Stimulated activated CD4-positive, alpha-beta T cell treated with anti-CD3 and anti-CD28 coated beads, Interleukin-12 subunit alpha, Interleukin-12 subunit beta, amount 100 ng/mL, for 4 hours (primary cell): ENCODE data around the gene HMX2.

Experiments
- DNase-seq: peaks from one replicate; pipeline ENCODE4 v3.0.0-alpha.2; 2020

HMX2 gene

GRCh38 chr10:123147635-123148413 is at the start of gene HMX2:
Gene HMX2, plus strand, starts transcription at chr10:123148136. Its CDS starts 243 bp downstream, at chr10:123148379.
- no peak for DNase-seq

GRCh38 chr10:123100030-123100762 is 47.7 kb upstream of the HMX2 start:
- DNase-seq = no peak

GRCh38 chr10:123101872-123102271 is 46.1 kb upstream of the HMX2 start:
- DNase-seq = no peak

GRCh38 chr10:123102673-123103072 is 45.3 kb upstream of the HMX2 start:
- DNase-seq = no peak

GRCh38 chr10:123103944-123104343 is 44.0 kb upstream of the HMX2 start:
- no peak for DNase-seq

- DNase-seq = no peak
These were observed 38.5 kb upstream of the HMX2 start for GRCh38 chr10:123109466-123109865.

- no peak for DNase-seq
These were observed 30.1 kb upstream of the HMX2 start for GRCh38 chr10:123117644-123118417.

- no peak for DNase-seq
These were observed 28.9 kb upstream of the HMX2 start for GRCh38 chr10:123119081-123119480.

- no peak for DNase-seq
These were observed 21.7 kb upstream of the HMX2 start for GRCh38 chr10:123126246-123126645.

GRCh38 chr10:123129618-123130271 is 18.2 kb upstream of the HMX2 start:
- DNase-seq = no peak

GRCh38 chr10:123132576-123133477 is 15.1 kb upstream of the HMX2 start:
- DNase-seq = peak; percentile 87

GRCh38 chr10:123133541-123134342 is 14.2 kb upstream of the HMX2 start:
- DNase-seq = no peak

GRCh38 chr10:123134343-123134914 is 13.5 kb upstream of the HMX2 start:
- DNase-seq = no peak

GRCh38 chr10:123134915-123135414 is 13.0 kb upstream of the HMX2 start:
- DNase-seq = no peak

- DNase-seq = no peak
These were observed 12.4 kb upstream of the HMX2 start, which contains the start of gene HMX3 for GRCh38 chr10:123135415-123136141. Gene HMX3, plus strand, starts transcription at chr10:123135970. Its CDS starts 81 bp downstream, at chr10:123136051.

GRCh38 chr10:123136221-123136805 is 11.6 kb upstream of the HMX2 start:
- DNase-seq = no peak

GRCh38 chr10:123136806-123137642 is 10.9 kb upstream of the HMX2 start:
- DNase-seq = no peak

GRCh38 chr10:123139165-123139520 is 8.8 kb upstream of the HMX2 start:
- no peak for DNase-seq
